Measurements from ENCODE around the gene IL1R2. TPM values are rescaled to one million over a fixed set of nuclear protein-coding genes. Genes with fewer than 3 reads are reported as not detected.

IL1R2 gene
- total RNA-seq, 1 donor from 2014 or later = not detected

DNA sequence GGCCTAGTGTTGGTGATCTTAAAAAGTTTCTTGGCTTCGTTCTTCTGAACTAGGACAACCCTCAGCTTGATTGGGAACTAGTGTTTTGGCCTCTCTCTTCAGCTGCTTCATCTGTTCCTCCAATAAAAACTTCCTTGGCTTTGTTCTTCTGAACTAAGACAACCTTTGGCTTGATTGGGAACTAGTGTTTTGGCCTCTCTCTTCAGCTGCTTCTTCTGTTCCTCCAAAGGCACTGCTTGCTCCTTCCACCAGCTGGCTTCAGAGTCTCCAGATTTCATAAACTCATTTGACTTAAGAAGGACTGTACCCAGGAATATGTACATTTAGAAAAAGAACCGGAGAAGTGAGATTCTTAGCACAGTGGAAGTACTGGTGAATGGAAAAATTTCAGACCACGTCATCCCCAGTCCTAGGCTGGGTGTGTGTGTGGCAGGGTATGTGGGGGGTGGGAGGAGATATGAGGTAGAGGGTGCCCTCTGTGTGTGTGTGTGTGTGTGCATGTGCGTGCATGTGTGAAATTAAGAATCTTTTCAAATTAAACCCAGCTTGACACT is 20.4 kb downstream of the IL1R2 start:
- Mint-ChIP-seq H3K27me3 (ENCODE audit: unreplicated experiment) (peaks cover 3% of the 10 kb centered on the region), H3K4me1 (ENCODE audit: low read depth, unreplicated experiment) (no peaks in the 10 kb centered on the region), H3K36me3 (ENCODE audit: unreplicated experiment) (no peaks in the 10 kb centered on the region), H3K27ac (ENCODE audit: unreplicated experiment) (no peak overlapping the region), H3K9me3 (ENCODE audit: unreplicated experiment) (no peaks in the 10 kb centered on the region), H3K4me3 (ENCODE audit: unreplicated experiment) (no peak overlapping the region)
- DNase-seq = no peak
- TF ChIP-seq, protein P1, sequence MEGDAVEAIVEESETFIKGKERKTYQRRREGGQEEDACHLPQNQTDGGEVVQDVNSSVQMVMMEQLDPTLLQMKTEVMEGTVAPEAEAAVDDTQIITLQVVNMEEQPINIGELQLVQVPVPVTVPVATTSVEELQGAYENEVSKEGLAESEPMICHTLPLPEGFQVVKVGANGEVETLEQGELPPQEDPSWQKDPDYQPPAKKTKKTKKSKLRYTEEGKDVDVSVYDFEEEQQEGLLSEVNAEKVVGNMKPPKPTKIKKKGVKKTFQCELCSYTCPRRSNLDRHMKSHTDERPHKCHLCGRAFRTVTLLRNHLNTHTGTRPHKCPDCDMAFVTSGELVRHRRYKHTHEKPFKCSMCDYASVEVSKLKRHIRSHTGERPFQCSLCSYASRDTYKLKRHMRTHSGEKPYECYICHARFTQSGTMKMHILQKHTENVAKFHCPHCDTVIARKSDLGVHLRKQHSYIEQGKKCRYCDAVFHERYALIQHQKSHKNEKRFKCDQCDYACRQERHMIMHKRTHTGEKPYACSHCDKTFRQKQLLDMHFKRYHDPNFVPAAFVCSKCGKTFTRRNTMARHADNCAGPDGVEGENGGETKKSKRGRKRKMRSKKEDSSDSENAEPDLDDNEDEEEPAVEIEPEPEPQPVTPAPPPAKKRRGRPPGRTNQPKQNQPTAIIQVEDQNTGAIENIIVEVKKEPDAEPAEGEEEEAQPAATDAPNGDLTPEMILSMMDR (IDR thresholded peaks at IDR 0.05; ENCODE audit: partially characterized antibody, unreplicated experiment) = no peak

DNA sequence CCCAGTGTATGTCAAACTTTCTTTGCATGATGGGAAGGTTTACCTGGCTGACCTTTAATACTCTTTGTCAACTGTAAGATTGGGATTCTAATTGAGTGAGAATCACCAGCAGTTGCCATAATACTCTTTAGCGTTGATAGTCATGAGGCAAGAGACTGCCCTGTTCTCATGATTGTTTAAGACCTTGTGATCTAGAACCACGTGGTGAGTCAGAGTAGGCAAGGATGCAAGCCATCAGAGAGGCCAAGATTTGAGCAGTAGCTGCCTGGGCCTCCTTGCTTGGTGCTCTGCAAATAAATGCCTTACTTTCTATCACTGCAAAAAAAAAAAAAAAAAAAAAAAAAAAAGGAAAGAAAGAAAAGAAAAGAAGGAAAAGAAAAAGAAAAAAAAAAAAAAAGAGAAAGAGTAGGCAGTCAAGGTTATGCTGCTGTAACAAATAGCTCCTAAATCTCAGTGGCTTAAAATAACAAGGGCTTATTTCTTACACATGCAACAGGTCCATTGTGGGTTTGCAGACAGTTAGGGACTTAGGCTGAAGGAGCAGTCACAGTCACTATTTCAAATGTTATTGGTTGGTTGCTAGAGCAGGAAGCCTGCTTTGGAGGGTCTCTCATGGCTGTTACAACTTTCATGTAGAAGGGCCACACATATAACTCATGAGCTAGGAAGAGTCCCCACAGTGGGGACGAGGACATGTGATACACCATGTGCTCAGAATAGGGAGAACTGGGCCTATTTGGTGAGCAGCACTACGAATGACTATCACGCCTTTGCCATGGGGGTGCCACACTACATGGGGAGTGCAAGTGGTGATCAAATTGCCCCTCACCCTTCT is 21.7 kb downstream of the IL1R2 start:
- no peaks in the 10 kb centered on the region for H3K27me3 Mint-ChIP-seq (ENCODE audit: unreplicated experiment)
- TF ChIP-seq, protein P1 (IDR thresholded peaks at IDR 0.05; ENCODE audit: partially characterized antibody, unreplicated experiment) = no peak
- no peak overlapping the region for H3K27ac Mint-ChIP-seq (ENCODE audit: unreplicated experiment)
- H3K9me3 Mint-ChIP-seq (ENCODE audit: unreplicated experiment) = no peaks in the 10 kb centered on the region
- no peak overlapping the region for H3K4me3 Mint-ChIP-seq (ENCODE audit: unreplicated experiment)
- DNase-seq = no peak
- H3K4me1 Mint-ChIP-seq (ENCODE audit: low read depth, unreplicated experiment) = no peaks in the 10 kb centered on the region
- H3K36me3 Mint-ChIP-seq (ENCODE audit: unreplicated experiment) = no peaks in the 10 kb centered on the region

DNA sequence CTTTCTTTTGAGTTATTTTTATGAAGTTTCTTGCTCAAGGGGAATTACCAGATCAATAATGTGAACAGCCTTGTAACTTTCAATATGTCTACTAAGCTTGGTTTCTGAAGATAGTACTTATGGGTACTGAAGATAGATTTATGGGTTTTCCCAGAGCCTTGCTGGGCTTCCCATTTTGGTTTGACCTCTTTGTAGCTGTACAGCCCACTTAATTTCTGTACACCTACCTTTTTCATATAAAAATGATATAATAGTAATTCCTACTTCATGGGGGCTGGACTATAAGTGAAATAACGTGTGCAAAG is 22.2 kb downstream of the IL1R2 start:
- Mint-ChIP-seq H3K27ac (ENCODE audit: unreplicated experiment) (no peak overlapping the region), H3K4me1 (ENCODE audit: low read depth, unreplicated experiment) (no peaks in the 10 kb centered on the region), H3K36me3 (ENCODE audit: unreplicated experiment) (no peaks in the 10 kb centered on the region), H3K27me3 (ENCODE audit: unreplicated experiment) (no peaks in the 10 kb centered on the region), H3K4me3 (ENCODE audit: unreplicated experiment) (no peak overlapping the region), H3K9me3 (ENCODE audit: unreplicated experiment) (no peaks in the 10 kb centered on the region)
- TF ChIP-seq, protein P1 (IDR thresholded peaks at IDR 0.05; ENCODE audit: partially characterized antibody, unreplicated experiment) = no peak
- DNase-seq = no peak

DNA sequence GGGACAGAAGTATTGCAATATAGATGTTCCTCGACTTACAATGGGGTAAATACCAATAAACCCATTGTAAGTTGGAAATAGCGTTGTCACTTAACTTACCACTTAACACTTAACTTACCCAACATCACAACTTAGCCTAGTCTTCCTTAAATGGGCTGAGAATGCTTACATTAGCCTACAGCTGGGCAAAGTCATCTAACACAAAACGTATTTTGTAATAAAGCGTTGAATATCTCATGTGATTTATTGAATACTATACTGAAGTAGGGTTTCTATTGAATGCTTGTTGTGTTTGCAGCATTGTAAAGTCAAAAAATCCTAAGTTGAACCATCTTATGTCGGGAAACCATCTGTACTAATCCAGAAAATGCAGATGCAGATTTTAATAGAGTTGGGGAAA is 23.6 kb downstream of the IL1R2 start:
- TF ChIP-seq, protein P1 (IDR thresholded peaks at IDR 0.05; ENCODE audit: partially characterized antibody, unreplicated experiment) = no peak

DNA sequence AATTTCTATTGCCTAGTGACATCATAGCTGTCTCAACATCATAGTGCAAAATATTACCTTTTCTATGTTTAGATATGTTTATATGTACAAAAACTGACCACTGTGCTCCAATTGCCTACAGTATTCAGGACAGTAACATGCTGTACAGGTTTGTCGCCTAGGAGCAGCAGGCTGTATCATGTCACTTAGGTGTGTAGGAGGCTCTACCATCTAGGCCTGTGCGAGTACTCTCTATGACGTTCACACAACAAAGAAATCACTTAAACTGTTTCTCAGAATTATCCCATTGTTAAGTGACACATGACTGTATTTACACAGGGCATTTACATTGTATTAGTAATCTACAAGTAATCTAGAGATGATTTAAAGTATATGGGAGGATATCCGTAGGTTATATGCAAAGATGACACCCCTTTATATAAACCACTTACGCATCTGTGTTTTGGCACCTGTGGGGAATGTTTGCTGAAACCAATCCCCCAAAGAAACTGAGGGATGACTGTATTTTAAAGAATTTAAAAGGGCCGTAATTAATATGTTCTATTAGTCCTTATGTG is 24.7 kb downstream of the IL1R2 start:
- Mint-ChIP-seq H3K27ac (ENCODE audit: unreplicated experiment) (no peak overlapping the region), H3K4me3 (ENCODE audit: unreplicated experiment) (no peak overlapping the region), H3K27me3 (ENCODE audit: unreplicated experiment) (no peaks in the 10 kb centered on the region), H3K9me3 (ENCODE audit: unreplicated experiment) (no peaks in the 10 kb centered on the region), H3K36me3 (ENCODE audit: unreplicated experiment) (no peaks in the 10 kb centered on the region), H3K4me1 (ENCODE audit: low read depth, unreplicated experiment) (no peaks in the 10 kb centered on the region)
- TF ChIP-seq, protein P1 (IDR thresholded peaks at IDR 0.05; ENCODE audit: partially characterized antibody, unreplicated experiment) = no peak
- DNase-seq = no peak

More for the DNA sequence above, 23.6 kb downstream of the IL1R2 start:
- no peaks in the 10 kb centered on the region for H3K27me3 Mint-ChIP-seq (ENCODE audit: unreplicated experiment)
- H3K9me3 Mint-ChIP-seq (ENCODE audit: unreplicated experiment) = no peaks in the 10 kb centered on the region
- DNase-seq = no peak
- no peaks in the 10 kb centered on the region for H3K36me3 Mint-ChIP-seq (ENCODE audit: unreplicated experiment)
- no peak overlapping the region for H3K4me3 Mint-ChIP-seq (ENCODE audit: unreplicated experiment)
- no peak overlapping the region for H3K27ac Mint-ChIP-seq (ENCODE audit: unreplicated experiment)
- H3K4me1 Mint-ChIP-seq (ENCODE audit: low read depth, unreplicated experiment) = no peaks in the 10 kb centered on the region
